OCI-LY7 (cell line): Measurements from ENCODE around the gene TRAIP. TPM values are rescaled to one million over a fixed set of nuclear protein-coding genes. Genes with fewer than 3 reads are reported as not detected.

Source experiments
- BruUV-seq: library from RNA; stranded (reverse); fragments of 400-500 nt; replicated peaks from 2 replicates; lab custom pipeline; 2021; lab: Mats Ljungman, UMichigan
- CTCF ChIA-PET: fragments of 300-600 bp; sonication (Branson Sonifier 250); formaldehyde crosslinking; loops from one replicate; lab custom pipeline; 2022; ENCODE audit warnings: antibody characterized with exemption; ENCODE audit not compliant: unreplicated experiment; lab: Charles Lee
- POLR2A ChIA-PET: fragments of 300-600 bp; sonication (Branson Sonifier 250); formaldehyde crosslinking; loops from one replicate; lab custom pipeline; 2022; ENCODE audit warnings: antibody characterized with exemption; lab: Charles Lee
- DNase-seq: peaks from one replicate; pipeline ENCODE4 v3.0.0-alpha.2; 2015; ENCODE audit warnings: low spot score
- H2AFZ ChIP-seq: fragments of 200-600 bp; sonication (generic), shearing (Covaris generic); 2 replicates; pipeline ENCODE4 v1.6.1; 2014; ENCODE audit warnings: mild to moderate bottlenecking, antibody characterized with exemption, low read length, moderate library complexity
- H3K27ac ChIP-seq: fragments of 200-600 bp; sonication (generic); 2 replicates; pipeline ENCODE4 v1.5.1; 2014; ENCODE audit warnings: mixed run types, low read depth, mild to moderate bottlenecking, moderate library complexity, low read length, inconsistent platforms; ENCODE audit not compliant: poor library complexity, severe bottlenecking
- H3K36me3 ChIP-seq: fragments of 200-600 bp; sonication (generic); 2 replicates; pipeline ENCODE4 v1.6.1; 2014; ENCODE audit warnings: mild to moderate bottlenecking, antibody characterized with exemption, low read length, moderate library complexity, mixed read lengths; ENCODE audit not compliant: insufficient read depth
- H3K4me1 ChIP-seq: fragments of 200-600 bp; sonication (generic); 2 replicates; pipeline ENCODE4 v1.5.1; 2014; ENCODE audit warnings: mild to moderate bottlenecking, low read length; ENCODE audit not compliant: insufficient read depth, poor library complexity, severe bottlenecking
- H3K4me2 ChIP-seq: fragments of 200-600 bp; sonication (generic); 2 replicates; pipeline ENCODE4 v1.6.1; 2014; ENCODE audit warnings: mild to moderate bottlenecking, low read length
- H3K4me3 ChIP-seq: fragments of 200-600 bp; sonication (generic); 2 replicates; pipeline ENCODE4 v1.5.1; 2014; ENCODE audit warnings: mild to moderate bottlenecking, low read depth, low read length; ENCODE audit not compliant: poor library complexity, severe bottlenecking
- H3K79me2 ChIP-seq: fragments of 200-600 bp; sonication (generic); 2 replicates; pipeline ENCODE4 v1.6.1; 2016; ENCODE audit warnings: low read depth, mild to moderate bottlenecking, low read length, moderate library complexity, mixed read lengths; ENCODE audit not compliant: insufficient read depth
- H3K9me2 ChIP-seq: fragments of 200-600 bp; sonication (generic); 2 replicates; pipeline ENCODE4 v1.6.1; 2016; ENCODE audit warnings: mild to moderate bottlenecking, low read length, mixed read lengths; ENCODE audit not compliant: insufficient read depth
- H3K9me3 ChIP-seq: fragments of 200-600 bp; sonication (generic); 2 replicates; pipeline ENCODE4 v1.6.1; 2014; ENCODE audit warnings: mild to moderate bottlenecking, mixed run types, low read length, mixed read lengths
- H4K20me1 ChIP-seq: fragments of 200-600 bp; sonication (generic); 2 replicates; pipeline ENCODE4 v1.6.1; 2014; ENCODE audit warnings: mild to moderate bottlenecking, antibody characterized with exemption, low read length, moderate library complexity, mixed read lengths; ENCODE audit not compliant: insufficient read depth
- EZH2phosphoT487 ChIP-seq: fragments of 200-600 bp; sonication (generic); IDR thresholded peaks from 2 replicates; pipeline ENCODE4 v1.6.1; 2018; ENCODE audit warnings: low read depth, borderline replicate concordance, mild to moderate bottlenecking, mixed run types, antibody characterized with exemption, low read length, moderate library complexity, mixed read lengths
- intact Hi-C: fragments of 100-400 bp; cut with micrococcal nuclease; formaldehyde crosslinking; loops from one replicate; pipeline ENCODE4 v1.10.0; 2022; ENCODE audit not compliant: unreplicated experiment
- total RNA-seq, 2 experiments: library from RNA; depleted of rRNA in 1 of 2; stranded (reverse); fragments of >200 nt in 1 of 2; shearing (Covaris generic) in 1 of 2; gene quantifications; 2 replicates each; pipeline ENCODE4 v1.2.3, GENCODE V29; 2014 to 2022
- TF ChIP-seq, protein P1 (sequence below): fragments of 200-600 bp; sonication (generic); conservative IDR thresholded peaks from 2 replicates; pipeline ENCODE4 v1.5.1; 2014; ENCODE audit warnings: mild to moderate bottlenecking, antibody characterized with exemption, low read length, moderate library complexity, mixed read lengths

TRAIP gene
- total RNA-seq, 2 experiments from 2014 or later = 38.6 to 41.8 TPM

DNA sequence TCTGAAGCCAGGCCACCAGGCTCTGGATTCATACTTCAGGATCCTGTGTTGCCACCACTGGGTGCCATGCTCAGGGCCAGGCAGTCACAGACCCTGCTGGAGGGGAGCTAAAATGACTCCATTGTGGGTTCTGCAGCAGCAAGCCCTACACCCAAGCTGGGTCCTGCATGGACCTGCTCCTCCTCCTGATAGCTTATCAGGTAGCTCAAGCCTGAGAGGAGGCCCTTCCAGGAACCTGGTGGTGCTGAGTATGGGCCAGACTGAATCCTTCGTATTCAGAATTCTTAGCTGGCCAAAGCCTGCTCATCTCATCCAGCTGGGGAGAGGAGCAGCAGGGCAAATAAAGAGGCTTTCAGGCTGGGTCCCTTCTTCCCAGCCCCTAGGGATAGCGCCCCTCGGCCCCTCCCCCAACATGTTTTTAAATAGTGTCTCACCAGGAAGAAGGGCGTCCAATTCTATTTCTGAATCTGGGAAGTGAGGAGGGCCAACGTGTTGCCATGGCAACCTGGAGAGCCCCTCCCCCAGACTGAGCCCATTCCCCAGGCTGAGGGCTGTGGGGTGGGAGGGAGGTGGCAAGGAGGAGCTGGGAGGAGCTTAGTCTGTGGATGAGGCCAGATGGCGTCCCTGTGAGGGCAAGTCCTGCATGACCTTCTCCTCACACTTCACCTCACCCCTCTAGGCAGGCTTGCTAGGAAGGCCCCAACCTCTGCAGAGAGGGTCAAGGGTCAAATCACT, 24.4 kb upstream of the TRAIP start:
- ChIA-PET POLR2A (no interaction called here), CTCF (no interaction called here)
- Histone ChIP-seq H3K4me3 (no peak overlapping the region), H3K79me2 (no peaks in the 10 kb centered on the region), H4K20me1 (no peaks in the 10 kb centered on the region), H3K9me2 (no peaks in the 10 kb centered on the region), H2AFZ (no peak overlapping the region), H3K4me2 (no peak overlapping the region), H3K36me3 (no peaks in the 10 kb centered on the region), H3K4me1 (peaks cover 11% of the 10 kb centered on the region), H3K27ac (no peak overlapping the region), H3K9me3 (no peaks in the 10 kb centered on the region)
- no peak for TF ChIP-seq EZH2phosphoT487
- TF ChIP-seq, protein P1, sequence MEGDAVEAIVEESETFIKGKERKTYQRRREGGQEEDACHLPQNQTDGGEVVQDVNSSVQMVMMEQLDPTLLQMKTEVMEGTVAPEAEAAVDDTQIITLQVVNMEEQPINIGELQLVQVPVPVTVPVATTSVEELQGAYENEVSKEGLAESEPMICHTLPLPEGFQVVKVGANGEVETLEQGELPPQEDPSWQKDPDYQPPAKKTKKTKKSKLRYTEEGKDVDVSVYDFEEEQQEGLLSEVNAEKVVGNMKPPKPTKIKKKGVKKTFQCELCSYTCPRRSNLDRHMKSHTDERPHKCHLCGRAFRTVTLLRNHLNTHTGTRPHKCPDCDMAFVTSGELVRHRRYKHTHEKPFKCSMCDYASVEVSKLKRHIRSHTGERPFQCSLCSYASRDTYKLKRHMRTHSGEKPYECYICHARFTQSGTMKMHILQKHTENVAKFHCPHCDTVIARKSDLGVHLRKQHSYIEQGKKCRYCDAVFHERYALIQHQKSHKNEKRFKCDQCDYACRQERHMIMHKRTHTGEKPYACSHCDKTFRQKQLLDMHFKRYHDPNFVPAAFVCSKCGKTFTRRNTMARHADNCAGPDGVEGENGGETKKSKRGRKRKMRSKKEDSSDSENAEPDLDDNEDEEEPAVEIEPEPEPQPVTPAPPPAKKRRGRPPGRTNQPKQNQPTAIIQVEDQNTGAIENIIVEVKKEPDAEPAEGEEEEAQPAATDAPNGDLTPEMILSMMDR = no peak
- no peak for DNase-seq
- no TSS peak for BruUV-seq
- intact Hi-C loops = no loop called here

DNA sequence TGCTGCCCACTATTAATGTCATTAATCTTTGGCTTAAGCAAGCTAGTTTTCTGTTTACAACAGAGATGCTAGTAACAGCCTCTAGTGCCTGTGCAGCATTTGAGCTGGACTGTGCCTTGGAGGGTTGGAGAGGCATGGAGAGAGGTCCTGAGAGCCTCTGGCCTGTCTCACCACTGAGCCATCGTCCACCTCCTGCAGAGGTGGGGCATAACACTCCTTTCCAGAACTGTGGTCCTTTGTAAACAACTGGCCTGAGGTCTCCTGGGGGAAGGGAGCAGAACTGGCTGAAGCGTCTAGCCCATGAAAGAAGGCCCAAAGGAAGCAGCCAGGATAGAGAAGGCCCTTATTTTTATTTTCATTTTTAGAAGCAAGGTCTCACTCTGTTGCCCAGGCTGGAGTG, 23.4 kb upstream of the TRAIP start:
- H3K27ac ChIP-seq = no peak overlapping the region
- CTCF ChIA-PET = no interaction called here
- H3K9me2 ChIP-seq = no peaks in the 10 kb centered on the region
- no peak overlapping the region for H2AFZ ChIP-seq
- no peak for TF ChIP-seq EZH2phosphoT487
- TF ChIP-seq, protein P1 = no peak
- H3K4me2 ChIP-seq = no peak overlapping the region
- POLR2A ChIA-PET = interaction anchor here (1.4 kb wide), 1 partner anchor 17 kb away, joined by 3 read pairs; no protein-coding TSS in a partner anchor
- H3K79me2 ChIP-seq = no peaks in the 10 kb centered on the region
- intact Hi-C loops = no loop called here
- no peak for DNase-seq
- H4K20me1 ChIP-seq = no peaks in the 10 kb centered on the region
- no peak overlapping the region for H3K4me3 ChIP-seq
- H3K9me3 ChIP-seq = no peaks in the 10 kb centered on the region
- no peaks in the 10 kb centered on the region for H3K36me3 ChIP-seq
- BruUV-seq = no TSS peak
- H3K4me1 ChIP-seq = peaks cover 11% of the 10 kb centered on the region

GRCh38 chr3:49878686-49879085, 22.3 kb upstream of the TRAIP start:
- H3K79me2 ChIP-seq = no peaks in the 10 kb centered on the region
- no peak overlapping the region for H2AFZ ChIP-seq
- TF ChIP-seq, protein P1 = no peak
- TF ChIP-seq EZH2phosphoT487 = no peak
- ChIA-PET POLR2A (interaction anchor here (1.4 kb wide), 1 partner anchor 16 kb away, joined by 3 read pairs; no protein-coding TSS in a partner anchor), CTCF (interaction anchor here (0.8 kb wide), 1 partner anchor 11 kb away, joined by 3 read pairs; no protein-coding TSS in a partner anchor)
- no peaks in the 10 kb centered on the region for H3K9me2 ChIP-seq
- no peak overlapping the region for H3K27ac ChIP-seq
- H4K20me1 ChIP-seq = no peaks in the 10 kb centered on the region
- no TSS peak for BruUV-seq
- intact Hi-C loops = no loop called here
- no peaks in the 10 kb centered on the region for H3K9me3 ChIP-seq
- peaks cover 11% of the 10 kb centered on the region for H3K4me1 ChIP-seq
- H3K36me3 ChIP-seq = no peaks in the 10 kb centered on the region
- no peak overlapping the region for H3K4me3 ChIP-seq
- DNase-seq = no peak
- no peak overlapping the region for H3K4me2 ChIP-seq
